ENCODE data around the gene SFXN5. TPM values are rescaled to one million over a fixed set of nuclear protein-coding genes. Genes with fewer than 3 reads are reported as not detected.

SFXN5 gene
- polyA plus RNA-seq, 3 donors: 5.9 to 28.6 (median 9.5) TPM

DNA sequence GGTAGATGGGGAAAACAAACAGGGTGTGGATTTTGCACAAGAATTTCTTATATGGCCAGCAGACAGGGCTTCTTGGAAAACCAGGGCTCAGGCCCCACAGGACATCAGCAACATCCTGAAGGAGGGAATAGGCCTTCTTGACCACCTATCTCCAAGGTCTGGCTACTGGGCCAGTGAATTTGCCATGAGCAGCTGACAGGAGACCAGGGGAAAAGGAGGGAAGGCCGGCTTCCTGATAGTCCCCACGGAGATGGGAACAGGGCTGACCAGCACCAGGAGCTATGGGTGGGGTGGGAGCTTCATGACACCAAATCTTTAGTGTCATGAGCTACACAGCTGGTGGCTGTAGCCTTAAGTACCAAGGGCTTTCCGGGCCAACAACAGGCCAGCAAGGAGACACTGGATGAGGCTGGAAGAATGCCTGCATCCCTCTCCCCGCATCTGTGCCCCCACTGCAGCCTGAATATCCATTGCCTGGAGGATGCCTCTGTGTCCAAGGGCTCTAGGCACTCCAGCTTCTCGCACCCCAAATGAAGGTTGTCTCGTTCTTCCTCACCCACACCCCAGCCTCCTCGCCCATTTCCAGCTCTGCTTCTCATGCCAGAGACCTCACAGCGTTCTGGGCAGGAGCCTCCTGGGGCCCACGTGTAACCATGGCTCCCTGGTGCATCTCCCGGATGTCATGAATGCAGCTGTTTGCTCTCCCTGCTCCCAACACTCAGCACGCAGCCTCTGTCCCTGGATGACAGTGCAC lies 79.4 kb downstream of the SFXN5 start:
- no peak overlapping the region for H3K4me3 Mint-ChIP-seq
- H3K27me3 Mint-ChIP-seq (ENCODE audit: low read depth in 3 of 3): no peaks in the 10 kb centered on the region
- WGBS (ENCODE audit: insufficient coverage): 93% methylated on average over 11 of the region's 11 CpGs
- TF ChIP-seq, protein P1, sequence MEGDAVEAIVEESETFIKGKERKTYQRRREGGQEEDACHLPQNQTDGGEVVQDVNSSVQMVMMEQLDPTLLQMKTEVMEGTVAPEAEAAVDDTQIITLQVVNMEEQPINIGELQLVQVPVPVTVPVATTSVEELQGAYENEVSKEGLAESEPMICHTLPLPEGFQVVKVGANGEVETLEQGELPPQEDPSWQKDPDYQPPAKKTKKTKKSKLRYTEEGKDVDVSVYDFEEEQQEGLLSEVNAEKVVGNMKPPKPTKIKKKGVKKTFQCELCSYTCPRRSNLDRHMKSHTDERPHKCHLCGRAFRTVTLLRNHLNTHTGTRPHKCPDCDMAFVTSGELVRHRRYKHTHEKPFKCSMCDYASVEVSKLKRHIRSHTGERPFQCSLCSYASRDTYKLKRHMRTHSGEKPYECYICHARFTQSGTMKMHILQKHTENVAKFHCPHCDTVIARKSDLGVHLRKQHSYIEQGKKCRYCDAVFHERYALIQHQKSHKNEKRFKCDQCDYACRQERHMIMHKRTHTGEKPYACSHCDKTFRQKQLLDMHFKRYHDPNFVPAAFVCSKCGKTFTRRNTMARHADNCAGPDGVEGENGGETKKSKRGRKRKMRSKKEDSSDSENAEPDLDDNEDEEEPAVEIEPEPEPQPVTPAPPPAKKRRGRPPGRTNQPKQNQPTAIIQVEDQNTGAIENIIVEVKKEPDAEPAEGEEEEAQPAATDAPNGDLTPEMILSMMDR (IDR thresholded peaks at IDR 0.05): no peak
- H3K4me2 ChIP-seq (replicated peaks; ENCODE audit: extremely low read depth, low read length, poor library complexity, severe bottlenecking): no peak overlapping the region
- H3K79me2 ChIP-seq (ENCODE audit: insufficient read depth, low read length): no peaks in the 10 kb centered on the region
- no peak overlapping the region for H3K4me3 ChIP-seq (replicated peaks in 1 of 3; ENCODE audit: low read depth in 2 of 3, low read length in 3 of 3)
- no peaks in the 10 kb centered on the region for H3K9me3 ChIP-seq (replicated peaks in 1 of 2; ENCODE audit: control insufficient read depth in 1 of 2, insufficient read depth in 1 of 2, low read length in 2 of 2)
- peaks cover 5% of the 10 kb centered on the region for H3K4me1 Mint-ChIP-seq
- no peak overlapping the region for H3K27ac Mint-ChIP-seq
- DNase-seq: peak in 1 of 3 donors; percentile 0
- peaks cover 53 to 73% of the 10 kb centered on the region in 2 donors for H3K36me3 Mint-ChIP-seq
- H3K27me3 ChIP-seq (ENCODE audit: control insufficient read depth in 2 of 2, insufficient read depth in 2 of 2, low read length in 2 of 2): no peaks in the 10 kb centered on the region
- H3K36me3 ChIP-seq (replicated peaks in 1 of 2; ENCODE audit: control insufficient read depth in 1 of 2, insufficient read depth in 2 of 2, low read length in 2 of 2): peaks cover 31 to 88% of the 10 kb centered on the region in 2 donors
- no peak overlapping the region for H2AFZ ChIP-seq (ENCODE audit: insufficient read depth, low read depth, low read length, poor library complexity, severe bottlenecking)
- no peaks in the 10 kb centered on the region for H3K9me3 Mint-ChIP-seq
- H3K27ac ChIP-seq (ENCODE audit: low read depth in 1 of 2, low read length in 2 of 2): no peak overlapping the region
- peaks cover 3 to 4% of the 10 kb centered on the region in 2 donors for H3K4me1 ChIP-seq (ENCODE audit: control insufficient read depth in 1 of 2, insufficient read depth in 2 of 2, low read length in 2 of 2)
- no peaks in the 10 kb centered on the region for H4K20me1 ChIP-seq (ENCODE audit: insufficient read depth, low read length)
- intact Hi-C loops (cut with micrococcal nuclease): loop anchor here (2.0 to 5.0 kb wide), 2 partner anchors 79 to 170 kb away; partner anchors contain the start of gene SFXN5 (in 1 of the 2)
- H3K9ac ChIP-seq (ENCODE audit: insufficient read depth, low read length, poor library complexity, severe bottlenecking): no peak overlapping the region

DNA sequence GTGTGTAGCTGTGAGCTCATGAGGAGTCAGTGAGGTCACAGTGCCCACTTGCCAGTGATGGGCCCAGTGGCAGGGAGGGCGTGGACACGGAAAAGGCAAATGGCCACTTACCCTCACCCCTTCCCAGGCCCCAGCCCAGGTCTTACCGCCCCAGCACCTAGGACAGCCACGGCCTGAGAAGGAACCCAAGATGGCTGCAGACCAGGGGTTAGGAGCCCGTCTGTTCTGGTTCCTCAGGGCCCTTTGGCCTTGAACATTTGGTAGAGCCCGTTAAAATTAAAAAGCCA lies 80.1 kb downstream of the SFXN5 start:
- Mint-ChIP-seq H3K27me3 (ENCODE audit: low read depth in 3 of 3) (no peaks in the 10 kb centered on the region), H3K27ac (no peak overlapping the region), H3K9me3 (no peaks in the 10 kb centered on the region), H3K36me3 (peaks cover 54 to 73% of the 10 kb centered on the region in 2 donors), H3K4me1 (peaks cover 5% of the 10 kb centered on the region), H3K4me3 (no peak overlapping the region)
- Histone ChIP-seq H3K4me1 (ENCODE audit: control insufficient read depth in 1 of 2, insufficient read depth in 2 of 2, low read length in 2 of 2) (peaks cover 3 to 4% of the 10 kb centered on the region in 2 donors), H3K79me2 (ENCODE audit: insufficient read depth, low read length) (no peaks in the 10 kb centered on the region), H3K36me3 (replicated peaks in 1 of 2; ENCODE audit: control insufficient read depth in 1 of 2, insufficient read depth in 2 of 2, low read length in 2 of 2) (peaks cover 33 to 89% of the 10 kb centered on the region in 2 donors), H3K9me3 (replicated peaks in 1 of 2; ENCODE audit: control insufficient read depth in 1 of 2, insufficient read depth in 1 of 2, low read length in 2 of 2) (no peaks in the 10 kb centered on the region), H3K9ac (ENCODE audit: insufficient read depth, low read length, poor library complexity, severe bottlenecking) (no peak overlapping the region), H4K20me1 (ENCODE audit: insufficient read depth, low read length) (no peaks in the 10 kb centered on the region), H3K27ac (ENCODE audit: low read depth in 1 of 2, low read length in 2 of 2) (no peak overlapping the region), H3K4me2 (replicated peaks; ENCODE audit: extremely low read depth, low read length, poor library complexity, severe bottlenecking) (no peak overlapping the region), H2AFZ (ENCODE audit: insufficient read depth, low read depth, low read length, poor library complexity, severe bottlenecking) (no peak overlapping the region), H3K27me3 (ENCODE audit: control insufficient read depth in 2 of 2, insufficient read depth in 2 of 2, low read length in 2 of 2) (no peaks in the 10 kb centered on the region), H3K4me3 (replicated peaks in 1 of 3; ENCODE audit: low read depth in 2 of 3, low read length in 3 of 3) (no peak overlapping the region)
- TF ChIP-seq, protein P1 (IDR thresholded peaks at IDR 0.05): no peak
- DNase-seq: no peak
- WGBS (ENCODE audit: insufficient coverage): 100% methylated on average over 4 of the region's 6 CpGs
- intact Hi-C loops (cut with micrococcal nuclease): loop anchor here in 1 of 2 donors (5.0 kb wide), 1 partner anchor 171 kb away; no protein-coding TSS in a partner anchor
